Uterus (tissue), 2 donors: ENCODE data around the gene CSNK1E.
"Not testable (repeated sequence)": the region's sequence is repeated elsewhere in the genome, so short reads cannot be mapped to it uniquely, and the experiment has no call there.

ENCODE experiments used
- CTCF ChIP-seq, 4 experiments: fragments of 200-600 bp in 2 of 4; fragments of 450-650 bp in 2 of 4; sonication (generic) in 2 of 4; IDR thresholded peaks; one replicate each; pipeline ENCODE4 v1.5.1; 2016 to 2019; ENCODE audit warnings: antibody characterized with exemption in 4 of 4, mild to moderate bottlenecking in 2 of 4, moderate library complexity in 1 of 4
- POLR2A ChIP-seq, 2 donors: fragments of 450-650 bp; IDR thresholded peaks; one replicate each; pipeline ENCODE4 v1.6.1; 2016; ENCODE audit warnings: antibody characterized with exemption in 2 of 2, mild to moderate bottlenecking in 1 of 2, moderate library complexity in 1 of 2

DNA sequence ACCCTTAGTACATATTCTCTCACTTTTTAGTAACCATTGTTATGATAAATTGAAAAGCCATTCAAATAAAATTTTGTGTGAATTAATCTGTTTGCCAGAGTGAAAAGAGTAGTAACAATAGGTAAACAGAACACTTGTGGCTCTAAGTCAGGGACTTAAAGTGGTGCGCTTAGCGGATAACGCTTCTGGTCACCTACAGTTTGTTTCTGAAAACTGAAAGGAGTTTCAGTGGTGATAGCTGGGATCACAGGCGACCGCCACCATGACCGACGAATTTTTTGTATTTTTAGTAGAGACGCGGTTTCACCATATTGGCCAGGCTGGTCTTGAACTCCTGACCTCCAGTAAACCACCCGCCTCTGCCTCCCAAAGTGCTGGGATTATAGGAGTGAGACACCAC lies 40.7 kb upstream of the CSNK1E start:
- not testable (repeated sequence) for TF ChIP-seq CTCF, POLR2A (IDR thresholded peaks at IDR 0.05)
